ENCODE data around the gene LIMA1. TPM values are rescaled to one million over a fixed set of nuclear protein-coding genes. Genes with fewer than 3 reads are reported as not detected.

The LIMA1 gene
- total RNA-seq, 3 donors from 2014 or later (not counting 1 experiment from before 2014, with no cell fraction given), result 12.0 to 16.2 (median 13.7) TPM

DNA sequence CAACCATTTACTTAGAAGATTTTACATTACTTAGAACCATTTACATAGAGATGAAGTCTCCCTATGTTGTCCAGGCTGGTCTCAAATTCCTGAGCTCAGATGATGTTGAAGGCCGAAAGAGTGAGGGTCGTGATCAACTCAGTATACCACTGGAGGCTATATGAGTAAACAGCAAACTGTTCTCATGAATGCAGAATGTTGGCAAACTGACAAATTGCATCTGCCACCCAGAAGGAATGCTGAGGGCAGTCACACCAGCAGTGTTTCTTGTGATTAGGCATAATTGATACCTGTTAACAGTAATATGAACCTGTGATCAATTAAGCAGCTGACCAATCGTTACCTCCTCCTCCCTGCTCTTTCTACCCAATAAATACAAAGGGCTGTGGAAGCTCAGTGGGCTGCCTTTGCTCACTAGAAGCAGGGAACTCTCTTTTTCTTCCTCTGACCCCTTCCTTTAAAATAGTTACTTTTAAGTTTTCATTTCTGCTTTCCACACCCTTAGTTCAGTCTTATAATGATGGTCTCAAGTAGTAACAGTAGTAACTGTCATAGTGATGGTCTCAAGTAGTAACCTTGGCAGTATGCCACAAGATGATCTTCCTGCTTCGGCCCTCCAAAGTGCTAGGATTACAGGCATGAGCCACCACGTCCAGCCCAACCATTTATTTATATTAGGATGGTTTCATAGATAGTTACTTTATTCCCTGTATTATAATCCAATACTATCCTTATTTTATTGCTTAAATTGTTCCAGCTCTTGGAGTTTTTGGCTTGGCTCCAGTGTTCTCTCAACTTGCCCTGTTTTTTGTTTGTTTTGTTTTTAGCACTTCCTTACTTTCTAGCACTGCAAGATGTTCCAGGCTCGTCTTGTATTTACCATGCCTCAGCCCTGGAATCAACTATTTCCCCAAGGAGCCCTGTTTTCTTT, 25.8 kb downstream of the LIMA1 start:
- Mint-ChIP-seq H3K27ac (no peak overlapping the region), H3K36me3 (no peaks in the 10 kb centered on the region), H3K4me3 (no peak overlapping the region), H3K9me3 (no peaks in the 10 kb centered on the region), H3K4me1 (no peaks in the 10 kb centered on the region), H3K27me3 (ENCODE audit: low read depth in 2 of 2) (no peaks in the 10 kb centered on the region)
- Histone ChIP-seq H3K27me3 (ENCODE audit: control insufficient read depth, insufficient read depth, low read length) (no peaks in the 10 kb centered on the region), H3K4me3 (ENCODE audit: low read length) (no peak overlapping the region), H3K36me3 (ENCODE audit: control insufficient read depth, insufficient read depth, low read length) (no peaks in the 10 kb centered on the region), H3K9me3 (ENCODE audit: control insufficient read depth, insufficient read depth, low read length) (no peaks in the 10 kb centered on the region), H3K27ac (ENCODE audit: low read length) (no peak overlapping the region), H3K4me1 (ENCODE audit: control insufficient read depth, insufficient read depth, low read length) (no peaks in the 10 kb centered on the region)
- intact Hi-C loops (cut with micrococcal nuclease), result no loop called here
- DNase-seq (no peak), ATAC-seq (no peak)
- WGBS (ENCODE audit: insufficient coverage), result 85% methylated on average over 4 of the region's 6 CpGs
- TF ChIP-seq, protein P1, sequence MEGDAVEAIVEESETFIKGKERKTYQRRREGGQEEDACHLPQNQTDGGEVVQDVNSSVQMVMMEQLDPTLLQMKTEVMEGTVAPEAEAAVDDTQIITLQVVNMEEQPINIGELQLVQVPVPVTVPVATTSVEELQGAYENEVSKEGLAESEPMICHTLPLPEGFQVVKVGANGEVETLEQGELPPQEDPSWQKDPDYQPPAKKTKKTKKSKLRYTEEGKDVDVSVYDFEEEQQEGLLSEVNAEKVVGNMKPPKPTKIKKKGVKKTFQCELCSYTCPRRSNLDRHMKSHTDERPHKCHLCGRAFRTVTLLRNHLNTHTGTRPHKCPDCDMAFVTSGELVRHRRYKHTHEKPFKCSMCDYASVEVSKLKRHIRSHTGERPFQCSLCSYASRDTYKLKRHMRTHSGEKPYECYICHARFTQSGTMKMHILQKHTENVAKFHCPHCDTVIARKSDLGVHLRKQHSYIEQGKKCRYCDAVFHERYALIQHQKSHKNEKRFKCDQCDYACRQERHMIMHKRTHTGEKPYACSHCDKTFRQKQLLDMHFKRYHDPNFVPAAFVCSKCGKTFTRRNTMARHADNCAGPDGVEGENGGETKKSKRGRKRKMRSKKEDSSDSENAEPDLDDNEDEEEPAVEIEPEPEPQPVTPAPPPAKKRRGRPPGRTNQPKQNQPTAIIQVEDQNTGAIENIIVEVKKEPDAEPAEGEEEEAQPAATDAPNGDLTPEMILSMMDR (IDR thresholded peaks at IDR 0.05), result no peak

DNA sequence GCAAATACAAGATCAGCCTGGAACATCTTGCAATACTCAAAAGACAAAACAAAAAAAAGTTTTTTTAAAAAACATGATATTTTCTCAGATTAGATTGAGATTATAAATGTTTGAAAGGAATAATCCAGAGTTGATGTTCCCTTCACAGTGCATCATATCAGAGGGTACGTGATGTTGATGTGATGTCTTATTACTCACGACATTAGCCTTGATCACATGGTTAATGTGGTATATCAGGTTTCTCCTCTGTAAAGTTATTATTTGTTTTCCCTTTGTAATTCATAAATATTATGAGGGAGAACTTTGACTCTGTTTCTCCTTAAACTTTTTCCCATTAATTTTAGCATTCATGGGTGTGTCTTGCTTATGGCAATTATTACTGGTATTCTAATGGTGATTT, 26.6 kb downstream of the LIMA1 start:
- Mint-ChIP-seq H3K27ac (no peak overlapping the region), H3K36me3 (no peaks in the 10 kb centered on the region), H3K4me3 (no peak overlapping the region), H3K27me3 (ENCODE audit: low read depth in 2 of 2) (no peaks in the 10 kb centered on the region), H3K4me1 (no peaks in the 10 kb centered on the region), H3K9me3 (no peaks in the 10 kb centered on the region)
- no peak for DNase-seq
- H3K27me3 ChIP-seq (ENCODE audit: control insufficient read depth, insufficient read depth, low read length), result no peaks in the 10 kb centered on the region
- H3K36me3 ChIP-seq (ENCODE audit: control insufficient read depth, insufficient read depth, low read length), result no peaks in the 10 kb centered on the region
- 100% methylated on average over 1 of the region's 2 CpGs for WGBS (ENCODE audit: insufficient coverage)
- H3K4me1 ChIP-seq (ENCODE audit: control insufficient read depth, insufficient read depth, low read length), result no peaks in the 10 kb centered on the region
- no peak for ATAC-seq
- TF ChIP-seq, protein P1 (IDR thresholded peaks at IDR 0.05), result no peak
- no peak overlapping the region for H3K27ac ChIP-seq (ENCODE audit: low read length)
- intact Hi-C loops (cut with micrococcal nuclease), result no loop called here
- H3K9me3 ChIP-seq (ENCODE audit: control insufficient read depth, insufficient read depth, low read length), result no peaks in the 10 kb centered on the region
- H3K4me3 ChIP-seq (ENCODE audit: low read length), result no peak overlapping the region

DNA sequence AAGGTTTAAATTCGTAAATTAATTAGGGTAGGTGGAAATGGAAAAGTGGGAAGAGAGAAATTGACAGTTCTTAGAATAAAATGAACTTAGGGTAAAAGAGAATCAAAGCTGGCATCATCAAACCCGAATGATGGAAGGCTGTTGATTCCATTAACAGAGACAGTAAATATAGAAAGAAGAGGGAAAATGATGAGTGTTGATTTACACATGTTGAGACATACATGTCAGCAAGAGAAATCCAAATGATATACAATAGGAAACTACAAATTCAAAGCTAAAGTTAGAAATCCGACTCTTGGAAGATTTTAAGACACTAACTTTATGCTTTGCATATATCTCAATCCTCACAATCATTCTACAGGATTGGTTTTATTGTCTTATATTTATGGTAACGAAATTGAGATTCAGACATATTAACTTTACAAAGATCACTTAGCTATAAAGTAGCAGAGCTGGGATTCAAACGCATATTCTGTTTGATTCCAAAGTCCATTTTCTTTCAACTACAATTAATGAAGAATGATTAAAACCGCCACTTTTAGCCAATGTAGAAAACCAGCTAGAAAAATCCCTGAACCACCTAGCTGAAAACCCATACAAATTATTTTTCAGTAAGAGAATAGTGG, 30.2 kb downstream of the LIMA1 start:
- ATAC-seq, result no peak
- H3K27ac ChIP-seq (ENCODE audit: low read length), result no peak overlapping the region
- H3K27ac Mint-ChIP-seq, result no peak overlapping the region

More for the DNA sequence above, 30.2 kb downstream of the LIMA1 start:
- H3K36me3 Mint-ChIP-seq, result no peaks in the 10 kb centered on the region
- H3K9me3 Mint-ChIP-seq, result no peaks in the 10 kb centered on the region
- TF ChIP-seq, protein P1 (IDR thresholded peaks at IDR 0.05), result no peak
- no peaks in the 10 kb centered on the region for H3K4me1 ChIP-seq (ENCODE audit: control insufficient read depth, insufficient read depth, low read length)
- no peaks in the 10 kb centered on the region for H3K27me3 Mint-ChIP-seq (ENCODE audit: low read depth in 2 of 2)
- no peak overlapping the region for H3K4me3 Mint-ChIP-seq
- intact Hi-C loops (cut with micrococcal nuclease), result no loop called here
- no peaks in the 10 kb centered on the region for H3K4me1 Mint-ChIP-seq
- WGBS (ENCODE audit: insufficient coverage), result 85% methylated on average over 4 of the region's 6 CpGs
- no peaks in the 10 kb centered on the region for H3K27me3 ChIP-seq (ENCODE audit: control insufficient read depth, insufficient read depth, low read length)
- H3K4me3 ChIP-seq (ENCODE audit: low read length), result no peak overlapping the region
- no peaks in the 10 kb centered on the region for H3K36me3 ChIP-seq (ENCODE audit: control insufficient read depth, insufficient read depth, low read length)
- DNase-seq, result no peak
- H3K9me3 ChIP-seq (ENCODE audit: control insufficient read depth, insufficient read depth, low read length), result no peaks in the 10 kb centered on the region

All from natural killer cell (primary cell).